ENCODE measurements around the gene C19orf81.

GRCh38 chr19:50706387-50706786 is 57.1 kb downstream of the C19orf81 start:
- TF ChIP-seq POLR2A (IDR thresholded peaks at IDR 0.05; ENCODE audit: low read depth, low read length) (no peak), CTCF (IDR thresholded peaks at IDR 0.05; ENCODE audit: extremely low read depth in 1 of 2, insufficient read depth in 1 of 2, low read depth in 1 of 2, low read length in 2 of 2) (no peak), POLR2AphosphoS5 (IDR thresholded peaks at IDR 0.05; ENCODE audit: insufficient read depth, low read depth, low read length) (no peak), MYC (IDR thresholded peaks at IDR 0.05; ENCODE audit: low read depth, low read length) (no peak), EZH2 (IDR thresholded peaks at IDR 0.05; ENCODE audit: borderline replicate concordance, low read depth, low read length, severe bottlenecking) (no peak), GATA2 (IDR thresholded peaks at IDR 0.05; ENCODE audit: insufficient read depth, insufficient read length, low read depth, low read length) (no peak)

Data from endothelial cell of umbilical vein (primary cell).